OCI-LY1 (cell line): ENCODE measurements around the gene AHCYL1.

Source experiments
- H2AFZ ChIP-seq: fragments of 200-600 bp; sonication (generic), shearing (Covaris generic); 2 replicates; pipeline ENCODE4 v1.6.0; 2014; ENCODE audit warnings: antibody characterized with exemption, mild to moderate bottlenecking, low read length
- H3F3A ChIP-seq: fragments of 200-600 bp; sonication (generic), shearing (Covaris generic); 2 replicates; pipeline ENCODE4 v1.6.0; 2014; ENCODE audit warnings: mild to moderate bottlenecking, antibody characterized with exemption, low read length, moderate library complexity; ENCODE audit not compliant: insufficient read depth
- H3K27ac ChIP-seq: fragments of 200-600 bp; sonication (generic); 2 replicates; pipeline ENCODE4 v1.5.1; 2014; ENCODE audit warnings: low read length, mixed run types, mild to moderate bottlenecking, low read depth; ENCODE audit not compliant: poor library complexity, severe bottlenecking
- H3K27me3 ChIP-seq: fragments of 200-600 bp; sonication (generic); 2 replicates; pipeline ENCODE4 v1.6.0; 2014; ENCODE audit warnings: antibody characterized with exemption, mild to moderate bottlenecking, low read length, moderate library complexity; ENCODE audit not compliant: insufficient read depth
- H3K36me3 ChIP-seq: fragments of 200-600 bp; sonication (generic); 2 replicates; pipeline ENCODE4 v1.6.1; 2014; ENCODE audit warnings: mild to moderate bottlenecking, antibody characterized with exemption, low read length, moderate library complexity, mixed read lengths; ENCODE audit not compliant: insufficient read depth
- H3K4me1 ChIP-seq: fragments of 200-600 bp; sonication (generic); 2 replicates; pipeline ENCODE4 v1.5.1; 2014; ENCODE audit warnings: mild to moderate bottlenecking, low read length, moderate library complexity; ENCODE audit not compliant: insufficient read depth, severe bottlenecking
- H3K4me2 ChIP-seq: fragments of 200-600 bp; sonication (generic), shearing (Covaris generic); 2 replicates; pipeline ENCODE4 v1.6.1; 2014; ENCODE audit warnings: low read length
- H3K4me3 ChIP-seq: fragments of 200-600 bp; sonication (generic); 2 replicates; pipeline ENCODE4 v1.5.1; 2014; ENCODE audit warnings: low read length, low read depth, mild to moderate bottlenecking, mixed read lengths; ENCODE audit not compliant: poor library complexity, severe bottlenecking
- H3K79me2 ChIP-seq: fragments of 200-600 bp; shearing (Covaris generic); 2 replicates; pipeline ENCODE4 v1.6.1; 2016; ENCODE audit warnings: mixed run types, low read length, mixed read lengths; ENCODE audit not compliant: insufficient read depth
- H3K9ac ChIP-seq: fragments of 200-600 bp; sonication (generic), shearing (Covaris generic); 2 replicates; pipeline ENCODE4 v1.6.1; 2014; ENCODE audit warnings: mild to moderate bottlenecking, low read length, mixed read lengths
- H3K9me2 ChIP-seq: fragments of 200-600 bp; sonication (generic), shearing (Covaris generic); 2 replicates; pipeline ENCODE4 v1.6.1; 2014; ENCODE audit warnings: low read depth, mild to moderate bottlenecking, low read length, mixed read lengths
- H3K9me3 ChIP-seq: fragments of 200-600 bp; shearing (Covaris generic); 2 replicates; pipeline ENCODE4 v1.6.1; 2014; ENCODE audit warnings: low read length, mixed read lengths
- H4K20me1 ChIP-seq: fragments of 200-600 bp; sonication (generic), shearing (Covaris generic); 2 replicates; pipeline ENCODE4 v1.6.0; 2016; ENCODE audit warnings: mild to moderate bottlenecking, low read length; ENCODE audit not compliant: insufficient read depth
- CTCF ChIP-seq: fragments of 200-600 bp; sonication (generic), shearing (Covaris generic); IDR thresholded peaks from 2 replicates; pipeline ENCODE4 v1.5.1; 2017; ENCODE audit warnings: mild to moderate bottlenecking, antibody characterized with exemption, low read length, moderate library complexity, mixed read lengths
- EZH2 ChIP-seq: fragments of 200-600 bp; sonication (generic), shearing (Covaris generic); IDR thresholded peaks from 2 replicates; pipeline ENCODE4 v1.8.0; 2017; ENCODE audit warnings: borderline replicate concordance, mixed run types, mild to moderate bottlenecking, antibody characterized with exemption, low read length, moderate library complexity, mixed read lengths

AHCYL1 gene

GRCh38 chr1:109984456-109985246 lies at the start of gene AHCYL1:
AHCYL1 (plus strand) TSS chr1:109984765; CDS start chr1:109985053, 288 bp downstream.
- H3K36me3 ChIP-seq = no peaks in the 10 kb centered on the region
- peaks cover 23% of the 10 kb centered on the region for H3K4me1 ChIP-seq
- H3F3A ChIP-seq = no peaks in the 10 kb centered on the region
- peak within 1 kb of the TSS; percentile 98 for H3K9ac ChIP-seq
- H3K27ac ChIP-seq = no peak within 1 kb of the TSS
- H3K79me2 ChIP-seq = peaks cover 18% of the 10 kb centered on the region
- no peaks in the 10 kb centered on the region for H3K9me3 ChIP-seq
- peak within 1 kb of the TSS; percentile 99 for H3K4me2 ChIP-seq
- H3K9me2 ChIP-seq = no peaks in the 10 kb centered on the region
- peak within 1 kb of the TSS; percentile 98 for H3K4me3 ChIP-seq
- no peaks in the 10 kb centered on the region for H4K20me1 ChIP-seq
- TF ChIP-seq EZH2 = no peak
- peak; percentile 95 for TF ChIP-seq CTCF
- H2AFZ ChIP-seq = no peak within 1 kb of the TSS
- H3K27me3 ChIP-seq = no peaks in the 10 kb centered on the region

GRCh38 chr1:109935451-109935900 lies 49.1 kb upstream of the AHCYL1 start:
- H3K9ac ChIP-seq = no peak overlapping the region
- no peaks in the 10 kb centered on the region for H3K4me1 ChIP-seq
- H3K36me3 ChIP-seq = no peaks in the 10 kb centered on the region
- no peaks in the 10 kb centered on the region for H3K9me2 ChIP-seq
- no peak overlapping the region for H2AFZ ChIP-seq
- no peak overlapping the region for H3K27ac ChIP-seq
- H3K4me2 ChIP-seq = no peak overlapping the region
- H3K79me2 ChIP-seq = no peaks in the 10 kb centered on the region
- H3K4me3 ChIP-seq = no peak overlapping the region
- TF ChIP-seq CTCF = no peak
- TF ChIP-seq EZH2 = no peak
- no peaks in the 10 kb centered on the region for H3K9me3 ChIP-seq
- H4K20me1 ChIP-seq = no peaks in the 10 kb centered on the region
- H3K27me3 ChIP-seq = no peaks in the 10 kb centered on the region
- no peaks in the 10 kb centered on the region for H3F3A ChIP-seq

- no peaks in the 10 kb centered on the region for H3K9me2 ChIP-seq
- TF ChIP-seq EZH2 (no peak), CTCF (no peak)
- H4K20me1 ChIP-seq = no peaks in the 10 kb centered on the region
- no peaks in the 10 kb centered on the region for H3K27me3 ChIP-seq
- H3K79me2 ChIP-seq = no peaks in the 10 kb centered on the region
- no peaks in the 10 kb centered on the region for H3K36me3 ChIP-seq
- H3K27ac ChIP-seq = no peak overlapping the region
- H3K4me1 ChIP-seq = no peaks in the 10 kb centered on the region
- no peak overlapping the region for H3K9ac ChIP-seq
- no peak overlapping the region for H2AFZ ChIP-seq
- no peak overlapping the region for H3K4me2 ChIP-seq
- no peaks in the 10 kb centered on the region for H3F3A ChIP-seq
- H3K4me3 ChIP-seq = no peak overlapping the region
- no peaks in the 10 kb centered on the region for H3K9me3 ChIP-seq
These were observed 46.8 kb upstream of the AHCYL1 start for GRCh38 chr1:109937738-109938137.
